GM06990 (cell line): ENCODE data around the gene HOXA3.

ENCODE experiments used
- DNase-seq: peaks from one replicate; pipeline ENCODE4 v3.0.0-alpha.2; 2011; ENCODE audit not compliant: insufficient read length; ENCODE audit errors: extremely low read depth
- H3K27me3 ChIP-seq: replicated peaks from 2 replicates; pipeline ENCODE4 v1.6.0; 2011; ENCODE audit warnings: low read length; ENCODE audit not compliant: control insufficient read depth, insufficient read depth
- H3K36me3 ChIP-seq: 2 replicates; pipeline ENCODE4 v1.5.1; 2011; ENCODE audit warnings: low read length; ENCODE audit not compliant: control insufficient read depth, insufficient read depth
- H3K4me3 ChIP-seq: replicated peaks from 2 replicates; pipeline ENCODE4 v1.5.1; 2011; ENCODE audit warnings: low read depth, mild to moderate bottlenecking, control low read depth, low read length
- TF ChIP-seq, protein P1 (sequence below): IDR thresholded peaks from 2 replicates; pipeline ENCODE4 v1.5.1; 2011; ENCODE audit warnings: low read length, control low read depth, mild to moderate bottlenecking, inconsistent platforms; ENCODE audit not compliant: insufficient read depth, poor library complexity, severe bottlenecking

Gene HOXA3

DNA sequence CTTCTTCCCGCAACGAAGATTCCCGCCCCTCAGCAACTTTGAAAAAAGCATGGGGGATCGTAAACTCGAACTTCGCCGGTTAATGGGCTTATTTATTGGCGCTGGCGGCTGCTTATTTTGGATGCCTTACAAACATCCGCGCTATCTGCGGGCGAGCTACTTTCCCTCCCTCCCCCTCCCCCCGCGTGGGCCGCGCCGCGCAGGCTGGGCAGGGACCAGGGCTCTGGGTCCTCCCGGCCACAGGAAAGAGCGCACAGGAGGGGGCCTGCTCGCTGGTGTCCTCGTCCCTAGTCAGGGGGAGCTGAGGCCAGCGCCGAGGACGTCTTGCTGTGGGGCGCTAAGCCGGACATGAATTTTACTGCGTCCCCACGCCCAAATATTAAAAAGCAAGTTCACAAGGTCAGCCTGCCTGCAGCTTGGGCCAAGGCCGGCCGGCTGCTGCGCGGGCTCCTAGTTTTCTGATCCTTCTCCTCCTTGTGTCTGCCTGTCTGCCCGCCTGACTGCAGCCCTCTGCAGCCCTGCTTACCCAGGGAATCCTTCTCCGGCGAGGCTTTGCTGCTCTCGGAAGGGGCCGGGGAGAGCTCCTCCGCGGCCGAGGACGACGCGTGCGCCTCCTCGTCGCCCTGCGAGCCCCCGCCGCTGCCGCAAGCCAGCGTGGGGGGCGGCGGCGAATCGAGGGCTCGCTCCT lies 20.6 kb upstream of the HOXA3 start:
- H3K4me3 ChIP-seq, result no peak overlapping the region; the same call in 1 of the 2 replicates
- peaks cover 13% of the 10 kb centered on the region for H3K27me3 ChIP-seq
- DNase-seq, result no peak
- H3K36me3 ChIP-seq, result no peaks in the 10 kb centered on the region
- TF ChIP-seq, protein P1, sequence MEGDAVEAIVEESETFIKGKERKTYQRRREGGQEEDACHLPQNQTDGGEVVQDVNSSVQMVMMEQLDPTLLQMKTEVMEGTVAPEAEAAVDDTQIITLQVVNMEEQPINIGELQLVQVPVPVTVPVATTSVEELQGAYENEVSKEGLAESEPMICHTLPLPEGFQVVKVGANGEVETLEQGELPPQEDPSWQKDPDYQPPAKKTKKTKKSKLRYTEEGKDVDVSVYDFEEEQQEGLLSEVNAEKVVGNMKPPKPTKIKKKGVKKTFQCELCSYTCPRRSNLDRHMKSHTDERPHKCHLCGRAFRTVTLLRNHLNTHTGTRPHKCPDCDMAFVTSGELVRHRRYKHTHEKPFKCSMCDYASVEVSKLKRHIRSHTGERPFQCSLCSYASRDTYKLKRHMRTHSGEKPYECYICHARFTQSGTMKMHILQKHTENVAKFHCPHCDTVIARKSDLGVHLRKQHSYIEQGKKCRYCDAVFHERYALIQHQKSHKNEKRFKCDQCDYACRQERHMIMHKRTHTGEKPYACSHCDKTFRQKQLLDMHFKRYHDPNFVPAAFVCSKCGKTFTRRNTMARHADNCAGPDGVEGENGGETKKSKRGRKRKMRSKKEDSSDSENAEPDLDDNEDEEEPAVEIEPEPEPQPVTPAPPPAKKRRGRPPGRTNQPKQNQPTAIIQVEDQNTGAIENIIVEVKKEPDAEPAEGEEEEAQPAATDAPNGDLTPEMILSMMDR, result no peak

DNA sequence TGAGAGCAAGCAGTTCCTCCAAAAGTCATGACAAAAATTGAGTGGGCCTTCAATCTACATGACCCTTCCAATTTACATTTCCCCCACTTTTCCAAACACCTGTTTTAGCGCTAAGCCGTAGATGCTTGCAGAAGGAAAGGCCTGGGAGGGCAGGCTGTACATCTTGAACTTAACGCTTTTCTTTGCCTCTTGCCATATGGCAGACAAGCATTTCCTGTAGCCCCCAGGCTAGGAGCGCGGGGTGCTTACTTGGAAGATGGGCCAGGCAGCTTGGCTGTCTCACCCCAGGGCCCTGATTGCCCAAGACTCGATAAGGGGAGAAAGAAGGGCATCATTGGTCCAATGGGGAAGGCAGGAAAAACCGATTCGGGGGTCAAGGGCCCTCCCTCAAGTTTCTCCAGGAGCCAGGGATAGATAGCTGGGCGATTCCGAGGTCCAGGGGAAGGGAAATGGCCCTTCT lies 20.0 kb upstream of the HOXA3 start:
- no peaks in the 10 kb centered on the region for H3K36me3 ChIP-seq
- no peak for DNase-seq

DNA sequence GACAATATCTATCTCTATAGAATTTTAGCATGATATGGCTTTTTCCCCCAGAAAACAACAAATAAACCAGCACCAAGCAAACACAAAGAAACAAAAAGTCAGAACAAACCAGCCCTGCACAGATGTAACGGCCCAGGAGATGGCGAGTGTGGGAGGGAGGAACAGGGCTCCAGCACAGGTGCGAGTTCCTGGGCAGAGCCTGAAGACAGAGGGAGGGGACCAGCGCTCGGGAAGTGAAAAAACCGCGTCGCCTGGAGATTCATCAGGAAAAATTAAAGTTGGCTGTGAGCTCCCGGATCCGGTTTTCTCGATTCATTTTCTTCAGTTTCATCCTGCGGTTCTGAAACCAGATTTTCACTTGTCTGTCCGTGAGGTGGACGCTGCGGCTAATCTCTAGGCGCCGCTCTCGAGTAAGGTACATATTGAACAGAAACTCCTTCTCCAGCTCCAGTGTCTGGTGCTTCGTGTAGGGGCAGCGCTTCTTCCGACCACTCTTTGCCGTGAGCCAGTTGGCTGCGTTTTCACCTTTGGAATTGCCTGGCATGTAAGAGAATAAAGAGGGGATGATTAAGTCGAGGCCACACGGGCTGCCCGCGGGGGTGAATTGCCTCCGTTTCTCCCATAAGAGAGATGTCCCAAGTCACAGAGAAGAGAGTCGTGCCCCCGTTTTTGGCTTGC lies 19.4 kb upstream of the HOXA3 start:
- H3K36me3 ChIP-seq, result no peaks in the 10 kb centered on the region
- no peak for DNase-seq
- TF ChIP-seq, protein P1, result no peak
- peaks cover 13% of the 10 kb centered on the region for H3K27me3 ChIP-seq
- no peak overlapping the region for H3K4me3 ChIP-seq

More for the DNA sequence above, 20.0 kb upstream of the HOXA3 start:
- peaks cover 13% of the 10 kb centered on the region for H3K27me3 ChIP-seq
- no peak overlapping the region for H3K4me3 ChIP-seq
- TF ChIP-seq, protein P1, result no peak

DNA sequence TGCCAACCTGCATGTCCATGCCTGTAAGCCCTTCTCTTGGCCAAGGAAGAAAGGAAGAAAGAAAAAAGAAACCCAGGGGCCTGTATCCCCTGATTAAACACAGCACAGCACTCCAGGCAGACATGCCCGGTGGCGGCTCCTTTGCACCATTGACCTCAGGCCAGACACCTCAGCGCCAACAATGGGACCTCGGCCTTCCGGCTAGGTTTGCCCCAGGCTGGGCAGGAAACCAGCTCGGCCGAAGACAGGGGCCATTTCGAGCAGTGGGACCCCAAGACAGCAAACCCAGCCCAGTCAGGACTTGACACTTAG lies 18.9 kb upstream of the HOXA3 start:
- Histone ChIP-seq H3K4me3 (no peak overlapping the region), H3K27me3 (peaks cover 13% of the 10 kb centered on the region), H3K36me3 (no peaks in the 10 kb centered on the region)
- TF ChIP-seq, protein P1, result no peak
- DNase-seq, result no peak

DNA sequence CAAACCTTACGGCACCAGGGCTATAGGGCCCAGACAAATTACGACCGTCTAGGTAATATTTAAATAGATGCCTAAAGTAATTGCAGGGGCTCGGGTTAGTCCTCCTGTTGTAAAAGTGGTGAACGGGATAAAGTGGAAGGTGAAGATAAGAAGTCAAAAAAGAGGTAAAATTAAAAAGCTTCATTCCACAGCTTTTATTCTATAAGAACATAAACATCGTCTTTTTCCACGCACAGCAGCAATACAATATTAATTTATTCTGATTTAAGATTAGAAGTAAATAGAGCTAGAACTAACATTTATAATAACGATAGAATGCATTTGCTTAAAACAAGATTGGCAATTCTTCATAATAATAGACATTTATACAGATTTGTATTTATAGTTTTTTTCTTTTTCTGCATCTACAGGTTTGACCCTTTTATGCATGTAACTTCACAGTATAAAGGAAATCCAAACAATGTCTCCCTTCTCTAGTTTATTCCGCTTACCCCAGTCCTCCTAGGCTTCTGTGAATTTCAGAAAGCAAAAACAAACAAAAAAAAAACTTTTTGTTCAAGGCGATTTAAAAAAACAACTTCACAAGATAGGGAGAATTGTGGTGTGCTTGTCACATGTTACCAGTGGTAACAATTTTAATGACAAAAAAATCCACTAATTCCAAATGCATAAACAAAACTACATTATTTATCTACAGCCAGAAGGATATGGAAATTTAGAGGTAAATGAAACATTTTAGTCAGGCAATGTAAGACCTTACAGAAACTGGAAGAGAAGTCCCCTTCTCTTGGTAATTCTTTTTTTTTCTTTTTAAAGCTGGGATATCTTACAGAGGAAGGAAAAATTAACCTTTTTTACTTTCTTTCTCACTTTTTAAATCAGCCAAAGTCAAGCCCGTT lies 18.3 kb upstream of the HOXA3 start:
- TF ChIP-seq, protein P1, result no peak
- Histone ChIP-seq H3K4me3 (no peak overlapping the region), H3K27me3 (peaks cover 13% of the 10 kb centered on the region), H3K36me3 (no peaks in the 10 kb centered on the region)
- no peak for DNase-seq
